Measurements from ENCODE around the gene MCM9.
"Not testable (repeated sequence)": the region's sequence is repeated elsewhere in the genome, so short reads cannot be mapped to it uniquely, and the experiment has no call there.

Gene MCM9

GRCh38 chr6:118768904-118769325 lies 166.0 kb downstream of the MCM9 start:
- no peak for DNase-seq (ENCODE audit: low spot score)

GRCh38 chr6:118768441-118768840 lies 166.5 kb downstream of the MCM9 start:
- DNase-seq (ENCODE audit: low spot score), result no peak

GRCh38 chr6:118765316-118765715 lies 169.6 kb downstream of the MCM9 start:
- DNase-seq (ENCODE audit: low spot score), result not testable (repeated sequence)

- no peak for DNase-seq (ENCODE audit: low spot score)
These were observed 170.2 kb downstream of the MCM9 start for GRCh38 chr6:118764766-118765165.
